Breast epithelium (tissue), 4 donors: ENCODE measurements around the gene TYW5. TPM values are rescaled to one million over a fixed set of nuclear protein-coding genes. Genes with fewer than 3 reads are reported as not detected.

Experiments used
- DNase-seq, 2 donors: peaks; one replicate each; pipeline ENCODE4 v3.0.0-alpha.2; 2019; ENCODE audit warnings: low spot score in 2 of 2
- H3K27ac ChIP-seq, 2 donors: fragments of 200-600 bp; sonication (generic) in 1 of 2; one replicate each; pipeline ENCODE4 v1.5.1; 2016 to 2019; ENCODE audit warnings: mild to moderate bottlenecking in 1 of 2
- H3K27me3 ChIP-seq, 2 donors: fragments of 200-600 bp; sonication (generic) in 1 of 2; one replicate each; pipeline versions ENCODE4 v1.5.1 to v1.6.0; 2017 to 2019; ENCODE audit warnings: control low read depth in 1 of 2, mild to moderate bottlenecking in 1 of 2
- H3K36me3 ChIP-seq: fragments of 200-600 bp; one replicate; pipeline ENCODE4 v1.5.1; 2019
- H3K4me1 ChIP-seq, 2 donors: fragments of 200-600 bp; sonication (generic); one replicate each; pipeline ENCODE4 v1.5.1; 2016 to 2019; ENCODE audit warnings: control low read depth in 1 of 2
- H3K4me3 ChIP-seq, 3 donors: fragments of 200-600 bp; sonication (generic); 1 replicate in 2 of 3; 2 replicates in 1 of 3; pipeline ENCODE4 v1.5.1; 2016 to 2019; ENCODE audit warnings: mild to moderate bottlenecking in 3 of 3, moderate library complexity in 2 of 3
- H3K9me3 ChIP-seq, 2 donors: fragments of 200-600 bp; sonication (generic) in 1 of 2; one replicate each; pipeline ENCODE4 v1.5.1; 2016 to 2019; ENCODE audit warnings: control low read depth in 1 of 2
- CTCF ChIP-seq, 3 donors: fragments of 450-650 bp; IDR thresholded peaks; one replicate each; pipeline ENCODE4 v1.5.1; 2016 to 2017; ENCODE audit warnings: antibody characterized with exemption in 3 of 3, mild to moderate bottlenecking in 3 of 3, moderate library complexity in 3 of 3
- POLR2A ChIP-seq: fragments of 450-650 bp; IDR thresholded peaks from one replicate; pipeline ENCODE4 v1.6.1; 2016; ENCODE audit warnings: antibody characterized with exemption, mild to moderate bottlenecking, moderate library complexity
- POLR2AphosphoS5 ChIP-seq, 3 donors: sonication (generic); formaldehyde crosslinking; IDR thresholded peaks; one replicate each; pipeline ENCODE4 v1.6.1; 2017; ENCODE audit warnings: antibody characterized with exemption in 3 of 3
- intact Hi-C: fragments of 100-400 bp; cut with DNase I; formaldehyde crosslinking; loops from one replicate; pipeline ENCODE4 v1.15.1; 2023; ENCODE audit warnings: low total_unique reads
- total RNA-seq, 3 donors: library from RNA; depleted of rRNA; stranded (reverse); fragments of >200 nt; gene quantifications; one replicate each; pipeline ENCODE4 v1.1.0, GENCODE V29; 2016

Gene TYW5
- total RNA-seq, result 10 to 100 TPM in 1 of 3 donors, 1 to 10 TPM in 2; 7.2 to 12.9 (median 9.8) TPM

- no peak for TF ChIP-seq POLR2A
- peak in 2 of 3 donors; percentile 24 to 35 for TF ChIP-seq CTCF (IDR thresholded peaks at IDR 0.05)
- TF ChIP-seq POLR2AphosphoS5 (IDR thresholded peaks at IDR 0.05), result peak in 2 of 3 donors; percentile 31 to 73
- Histone ChIP-seq H3K27me3 (no peaks in the 10 kb centered on the region), H3K4me1 (peaks cover 0 to 18% of the 10 kb centered on the region in 2 donors), H3K27ac (peak within 1 kb of the TSS; percentile 85 to 95), H3K9me3 (no peaks in the 10 kb centered on the region), H3K4me3 (peak within 1 kb of the TSS; percentile 94 to 99 (median 96)), H3K36me3 (no peaks in the 10 kb centered on the region)
- intact Hi-C loops, result loop anchor here (5.0 kb wide), 1 partner anchor 1177 kb away; no protein-coding TSS in a partner anchor
- DNase-seq, result peak; percentile 64 to 76
These were observed at the start of gene TYW5, which contains the start of gene MAIP1 for GRCh38 chr2:199955339-199956061. TSS of gene TYW5 (minus strand) at chr2:199955491. CDS start at chr2:199955470, 21 bp downstream. TSS of gene MAIP1 (plus strand) at chr2:199955582. CDS start at chr2:199955799, 217 bp downstream.

GRCh38 chr2:200003444-200003843, 48.2 kb upstream of the TYW5 start:
- DNase-seq, result no peak
- Histone ChIP-seq H3K36me3 (no peaks in the 10 kb centered on the region), H3K4me3 (no peak overlapping the region), H3K27ac (no peak overlapping the region), H3K27me3 (no peaks in the 10 kb centered on the region), H3K4me1 (no peaks in the 10 kb centered on the region), H3K9me3 (peaks cover 0 to 6% of the 10 kb centered on the region in 2 donors)
- TF ChIP-seq CTCF (IDR thresholded peaks at IDR 0.05) (no peak), POLR2A (no peak), POLR2AphosphoS5 (IDR thresholded peaks at IDR 0.05) (no peak)
- intact Hi-C loops, result no loop called here

- H3K27ac ChIP-seq, result no peak overlapping the region
- H3K4me3 ChIP-seq, result no peak overlapping the region
- H3K27me3 ChIP-seq, result no peaks in the 10 kb centered on the region
- H3K9me3 ChIP-seq, result peaks cover 0 to 5% of the 10 kb centered on the region in 2 donors
- DNase-seq, result no peak
- H3K4me1 ChIP-seq, result no peaks in the 10 kb centered on the region
- TF ChIP-seq POLR2AphosphoS5 (IDR thresholded peaks at IDR 0.05) (no peak), POLR2A (no peak), CTCF (IDR thresholded peaks at IDR 0.05) (no peak)
- no peaks in the 10 kb centered on the region for H3K36me3 ChIP-seq
- intact Hi-C loops, result no loop called here
These were observed 45.3 kb upstream of the TYW5 start for GRCh38 chr2:200000444-200001163.

GRCh38 chr2:199999166-199999565, 43.9 kb upstream of the TYW5 start:
- no peaks in the 10 kb centered on the region for H3K27me3 ChIP-seq
- intact Hi-C loops, result no loop called here
- H3K27ac ChIP-seq, result no peak overlapping the region
- no peaks in the 10 kb centered on the region for H3K4me1 ChIP-seq
- no peaks in the 10 kb centered on the region for H3K36me3 ChIP-seq
- no peak for TF ChIP-seq POLR2AphosphoS5 (IDR thresholded peaks at IDR 0.05)
- no peak for TF ChIP-seq CTCF (IDR thresholded peaks at IDR 0.05)
- TF ChIP-seq POLR2A, result no peak
- no peak for DNase-seq
- no peaks in the 10 kb centered on the region for H3K9me3 ChIP-seq
- H3K4me3 ChIP-seq, result no peak overlapping the region

- intact Hi-C loops, result no loop called here
- no peak overlapping the region for H3K4me3 ChIP-seq
These were observed 42.0 kb upstream of the TYW5 start for GRCh38 chr2:199997296-199997695.

More at GRCh38 chr2:199997296-199997695, 42.0 kb upstream of the TYW5 start:
- no peaks in the 10 kb centered on the region for H3K27me3 ChIP-seq
- no peaks in the 10 kb centered on the region for H3K9me3 ChIP-seq
- no peak for TF ChIP-seq CTCF (IDR thresholded peaks at IDR 0.05)
- TF ChIP-seq POLR2AphosphoS5 (IDR thresholded peaks at IDR 0.05), result no peak
- no peak for TF ChIP-seq POLR2A
- H3K36me3 ChIP-seq, result no peaks in the 10 kb centered on the region
- H3K27ac ChIP-seq, result no peak overlapping the region
- DNase-seq, result no peak
- H3K4me1 ChIP-seq, result no peaks in the 10 kb centered on the region
